CD14-positive monocyte (primary cell): Measurements from ENCODE around the gene MSLN. TPM values are rescaled to one million over a fixed set of nuclear protein-coding genes. Genes with fewer than 3 reads are reported as not detected.

Experiments used
- DNase-seq, 3 donors: peaks; one replicate each; pipeline ENCODE4 v3.0.0-alpha.2; 2011 to 2022
- H2AFZ ChIP-seq: 2 replicates; pipeline ENCODE4 v1.6.0; 2012; ENCODE audit warnings: mild to moderate bottlenecking, low read depth, low read length, inconsistent platforms; ENCODE audit not compliant: insufficient read depth, poor library complexity, severe bottlenecking
- H3K27ac ChIP-seq, 2 donors: 1 replicate in 1 of 2; 2 replicates in 1 of 2; pipeline ENCODE4 v1.5.1; 2012 to 2013; ENCODE audit warnings: low read length in 2 of 2, control low read depth in 1 of 2, inconsistent platforms in 1 of 2, low read depth in 1 of 2, mild to moderate bottlenecking in 1 of 2
- H3K27me3 ChIP-seq, 2 donors: one replicate each; pipeline versions ENCODE4 v1.6.0 to v1.6.1; 2011 to 2013; ENCODE audit warnings: low read length in 2 of 2; ENCODE audit not compliant: control insufficient read depth in 2 of 2, insufficient read depth in 2 of 2
- H3K36me3 ChIP-seq, 2 donors: replicated peaks in 1 of 2; 1 replicate in 1 of 2; 2 replicates in 1 of 2; pipeline versions ENCODE4 v1.5.1 to v1.6.1; 2012 to 2013; ENCODE audit warnings: low read length in 2 of 2, control low read depth in 1 of 2, inconsistent platforms in 1 of 2, mild to moderate bottlenecking in 1 of 2; ENCODE audit not compliant: insufficient read depth in 2 of 2, control insufficient read depth in 1 of 2
- H3K4me1 ChIP-seq, 2 donors: 1 replicate in 1 of 2; 2 replicates in 1 of 2; pipeline versions ENCODE4 v1.5.1 to v1.6.1; 2012 to 2013; ENCODE audit warnings: low read length in 2 of 2, control low read depth in 1 of 2, inconsistent platforms in 1 of 2, mild to moderate bottlenecking in 1 of 2, moderate library complexity in 1 of 2; ENCODE audit not compliant: insufficient read depth in 2 of 2, control insufficient read depth in 1 of 2
- H3K4me2 ChIP-seq: replicated peaks from 2 replicates; pipeline ENCODE3; 2012; ENCODE audit warnings: low read length, moderate library complexity, mild to moderate bottlenecking; ENCODE audit not compliant: poor library complexity, severe bottlenecking; ENCODE audit errors: extremely low read depth
- H3K4me3 ChIP-seq, 3 experiments: fragments of 200-600 bp in 1 of 3; sonication (generic) in 1 of 3; replicated peaks in 1 of 3; 1 replicate in 2 of 3; 2 replicates in 1 of 3; pipeline ENCODE4 v1.5.1; 2011 to 2013; ENCODE audit warnings: low read length in 3 of 3, mild to moderate bottlenecking in 3 of 3, control low read depth in 2 of 3, low read depth in 2 of 3, inconsistent platforms in 1 of 3, moderate library complexity in 1 of 3
- H3K79me2 ChIP-seq: 2 replicates; pipeline ENCODE4 v1.6.0; 2012; ENCODE audit warnings: mild to moderate bottlenecking, control low read depth, inconsistent platforms, low read length, moderate library complexity; ENCODE audit not compliant: insufficient read depth
- H3K9ac ChIP-seq: 2 replicates; pipeline ENCODE4 v1.6.0; 2017; ENCODE audit warnings: low read length, mild to moderate bottlenecking; ENCODE audit not compliant: insufficient read depth, poor library complexity, severe bottlenecking
- H3K9me3 ChIP-seq, 2 donors: replicated peaks in 1 of 2; 1 replicate in 1 of 2; 2 replicates in 1 of 2; pipeline versions ENCODE4 v1.5.1 to v1.6.1; 2012 to 2013; ENCODE audit warnings: low read length in 2 of 2, control low read depth in 1 of 2; ENCODE audit not compliant: control insufficient read depth in 1 of 2, insufficient read depth in 1 of 2
- H4K20me1 ChIP-seq: 2 replicates; pipeline ENCODE4 v1.6.0; 2012; ENCODE audit warnings: mild to moderate bottlenecking, low read length, control low read depth, moderate library complexity; ENCODE audit not compliant: insufficient read depth
- H3K27ac Mint-ChIP-seq, 7 donors: one replicate each; pipeline ENCODE4 v1.8.0; 2020; ENCODE audit warnings: mild to moderate bottlenecking in 7 of 7, mixed read lengths in 7 of 7, moderate library complexity in 6 of 7, inconsistent platforms in 2 of 7
- H3K27me3 Mint-ChIP-seq, 3 donors: one replicate each; pipeline ENCODE4 v1.8.0; 2021 to 2022; ENCODE audit warnings: low read depth in 3 of 3, mild to moderate bottlenecking in 3 of 3, mixed read lengths in 3 of 3, moderate library complexity in 3 of 3, inconsistent platforms in 1 of 3
- H3K36me3 Mint-ChIP-seq, 2 donors: one replicate each; pipeline ENCODE4 v1.8.0; 2020; ENCODE audit warnings: mixed read lengths in 2 of 2, inconsistent platforms in 1 of 2, mild to moderate bottlenecking in 1 of 2
- H3K4me1 Mint-ChIP-seq: one replicate; pipeline ENCODE4 v1.8.0; 2020; ENCODE audit warnings: mild to moderate bottlenecking, mixed read lengths
- H3K4me3 Mint-ChIP-seq, 2 donors: one replicate each; pipeline ENCODE4 v1.8.0; 2020; ENCODE audit warnings: mild to moderate bottlenecking in 2 of 2, mixed read lengths in 2 of 2, moderate library complexity in 1 of 2
- H3K9me3 Mint-ChIP-seq, 7 donors: one replicate each; pipeline ENCODE4 v1.8.0; 2020 to 2022; ENCODE audit warnings: mixed read lengths in 7 of 7, mild to moderate bottlenecking in 6 of 7, moderate library complexity in 6 of 7, inconsistent platforms in 2 of 7
- CTCF ChIP-seq: fragments of 200-600 bp; IDR thresholded peaks from one replicate; pipeline ENCODE4 v1.8.0; 2022; ENCODE audit warnings: antibody characterized with exemption, mild to moderate bottlenecking
- WGBS: methylation state at CpG from one replicate; pipeline ENCODE4 v1.1.5; 2013; ENCODE audit warnings: missing lambda C conversion rate; ENCODE audit not compliant: insufficient coverage; 5-methylcytosine and 5-hydroxymethylcytosine counted together
- intact Hi-C, 2 donors: fragments of 100-400 bp; cut with micrococcal nuclease; formaldehyde crosslinking; loops; one replicate each; pipeline versions ENCODE4 v1.15.0 to v1.15.1; 2023
- polyA plus RNA-seq, 3 donors: library from polyadenylated mRNA; depleted of rRNA in 1 of 3; unstranded in 2 of 3; stranded (reverse) in 1 of 3; fragments of 300-500 nt in 2 of 3; fragments of >200 nt in 1 of 3; fragmentation: Illumina TruSeq in 2 of 3; gene quantifications; 1 replicate in 2 of 3; 2 replicates in 1 of 3; pipeline ENCODE4 v1.2.3, GENCODE V29; 2012 to 2021

Gene MSLN
- polyA plus RNA-seq, 3 donors = 0.07 to 0.29 TPM; not detected in 1

GRCh38 chr16:736936-737481 is 23.5 kb upstream of the MSLN start:
- Histone ChIP-seq H3K4me2 (no peak overlapping the region), H3K4me3 (no peak overlapping the region), H3K79me2 (peaks cover 12% of the 10 kb centered on the region), H4K20me1 (peaks cover 5% of the 10 kb centered on the region), H3K9ac (no peak overlapping the region), H3K36me3 (peaks cover 58 to 63% of the 10 kb centered on the region in 2 donors), H3K9me3 (no peaks in the 10 kb centered on the region), H3K27ac (no peak overlapping the region), H3K27me3 (no peaks in the 10 kb centered on the region), H3K4me1 (peaks cover 14 to 17% of the 10 kb centered on the region in 2 donors), H2AFZ (no peak overlapping the region)
- no peak for DNase-seq
- Mint-ChIP-seq H3K36me3 (peaks cover 55 to 75% of the 10 kb centered on the region in 2 donors), H3K27ac (no peak overlapping the region), H3K4me1 (peaks cover 16% of the 10 kb centered on the region), H3K4me3 (no peak overlapping the region), H3K9me3 (no peaks in the 10 kb centered on the region), H3K27me3 (peaks cover 0 to 3% (median 0%) of the 10 kb centered on the region in 3 donors)
- intact Hi-C loops = no loop called here
- TF ChIP-seq CTCF = no peak
- 96% methylated on average over 26 of the region's 29 CpGs for WGBS

- H4K20me1 ChIP-seq = peaks cover 5% of the 10 kb centered on the region
- H3K4me2 ChIP-seq = peak overlapping the region; percentile 91
- H3K9ac ChIP-seq = peak overlapping the region; percentile 86
- no peak for DNase-seq
- peak overlapping the region; percentile 84 to 96 (median 90) for H3K4me3 ChIP-seq
- Mint-ChIP-seq H3K27me3 (peaks cover 0 to 3% (median 0%) of the 10 kb centered on the region in 3 donors), H3K27ac (peak overlapping the region in 2 of 7 donors; percentile 23 to 58), H3K36me3 (peaks cover 32 to 48% of the 10 kb centered on the region in 2 donors), H3K9me3 (no peaks in the 10 kb centered on the region), H3K4me1 (peaks cover 16% of the 10 kb centered on the region), H3K4me3 (peak overlapping the region; percentile 81 to 85)
- TF ChIP-seq CTCF = no peak
- H3K27ac ChIP-seq = peak overlapping the region in 1 of 2 donors; percentile 76
- WGBS = 56% methylated on average over 38 of the region's 38 CpGs
- peaks cover 14 to 17% of the 10 kb centered on the region in 2 donors for H3K4me1 ChIP-seq
- H3K27me3 ChIP-seq = no peaks in the 10 kb centered on the region
- intact Hi-C loops = no loop called here
- peak overlapping the region; percentile 91 for H2AFZ ChIP-seq
- peaks cover 32 to 35% of the 10 kb centered on the region in 2 donors for H3K36me3 ChIP-seq
- peaks cover 12% of the 10 kb centered on the region for H3K79me2 ChIP-seq
- no peaks in the 10 kb centered on the region for H3K9me3 ChIP-seq
Measured at GRCh38 chr16:739560-740458, 20.7 kb upstream of the MSLN start.
